Subcutaneous adipose tissue (tissue), 4 donors: Measurements from ENCODE around the gene PRR5. TPM values are rescaled to one million over a fixed set of nuclear protein-coding genes. Genes with fewer than 3 reads are reported as not detected.

Source experiments
- total RNA-seq, 4 donors: library from RNA; depleted of rRNA; stranded (reverse); fragments of >200 nt; gene quantifications; one replicate each; pipeline ENCODE4 v1.1.0, GENCODE V29; 2016
- TF ChIP-seq, protein P1 (sequence below): fragments of 450-650 bp; IDR thresholded peaks from one replicate; pipeline ENCODE4 v1.5.1; 2016; ENCODE audit warnings: low read depth, mild to moderate bottlenecking, control low read depth, antibody characterized with exemption, moderate library complexity

The PRR5 gene
- total RNA-seq, 4 donors from 2014 or later = 14.3 to 152 (median 30.3) TPM

DNA sequence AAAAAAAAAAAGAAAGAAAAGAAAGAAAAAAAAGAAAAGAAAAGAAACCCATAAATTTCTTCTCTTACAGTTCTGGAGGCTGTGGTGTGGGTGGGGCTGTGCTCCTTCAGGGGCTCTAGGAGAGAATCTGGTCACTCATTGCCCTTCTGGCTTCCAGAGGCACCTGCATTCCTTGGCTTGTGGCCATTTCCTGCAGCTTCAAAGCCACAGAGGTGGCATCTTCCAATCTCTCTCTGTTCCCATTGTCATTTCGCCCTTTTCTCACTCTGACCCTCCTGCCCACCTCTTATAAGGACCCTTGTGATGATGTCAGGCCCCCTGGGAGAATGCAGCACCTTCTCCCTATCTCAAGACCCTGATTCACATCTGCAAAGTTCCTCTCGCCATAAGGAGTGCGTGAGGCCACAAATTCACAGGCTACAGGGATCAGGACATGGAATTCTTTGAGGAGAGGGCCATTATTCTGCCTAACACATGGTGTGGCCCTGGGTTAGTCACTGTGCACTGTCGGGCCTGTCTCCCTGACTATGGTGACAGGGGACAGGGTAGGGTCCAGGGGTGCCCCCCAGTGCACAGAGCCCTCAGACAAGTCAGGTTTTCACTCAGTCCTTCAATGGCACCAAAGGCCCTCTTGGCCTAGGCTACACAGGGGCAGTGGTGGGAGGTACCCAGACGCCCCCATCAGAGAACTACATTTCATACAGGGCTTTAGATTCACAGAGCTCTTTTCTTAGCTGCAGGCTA, 38.6 kb upstream of the PRR5 start:
- TF ChIP-seq, protein P1, sequence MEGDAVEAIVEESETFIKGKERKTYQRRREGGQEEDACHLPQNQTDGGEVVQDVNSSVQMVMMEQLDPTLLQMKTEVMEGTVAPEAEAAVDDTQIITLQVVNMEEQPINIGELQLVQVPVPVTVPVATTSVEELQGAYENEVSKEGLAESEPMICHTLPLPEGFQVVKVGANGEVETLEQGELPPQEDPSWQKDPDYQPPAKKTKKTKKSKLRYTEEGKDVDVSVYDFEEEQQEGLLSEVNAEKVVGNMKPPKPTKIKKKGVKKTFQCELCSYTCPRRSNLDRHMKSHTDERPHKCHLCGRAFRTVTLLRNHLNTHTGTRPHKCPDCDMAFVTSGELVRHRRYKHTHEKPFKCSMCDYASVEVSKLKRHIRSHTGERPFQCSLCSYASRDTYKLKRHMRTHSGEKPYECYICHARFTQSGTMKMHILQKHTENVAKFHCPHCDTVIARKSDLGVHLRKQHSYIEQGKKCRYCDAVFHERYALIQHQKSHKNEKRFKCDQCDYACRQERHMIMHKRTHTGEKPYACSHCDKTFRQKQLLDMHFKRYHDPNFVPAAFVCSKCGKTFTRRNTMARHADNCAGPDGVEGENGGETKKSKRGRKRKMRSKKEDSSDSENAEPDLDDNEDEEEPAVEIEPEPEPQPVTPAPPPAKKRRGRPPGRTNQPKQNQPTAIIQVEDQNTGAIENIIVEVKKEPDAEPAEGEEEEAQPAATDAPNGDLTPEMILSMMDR = no peak

DNA sequence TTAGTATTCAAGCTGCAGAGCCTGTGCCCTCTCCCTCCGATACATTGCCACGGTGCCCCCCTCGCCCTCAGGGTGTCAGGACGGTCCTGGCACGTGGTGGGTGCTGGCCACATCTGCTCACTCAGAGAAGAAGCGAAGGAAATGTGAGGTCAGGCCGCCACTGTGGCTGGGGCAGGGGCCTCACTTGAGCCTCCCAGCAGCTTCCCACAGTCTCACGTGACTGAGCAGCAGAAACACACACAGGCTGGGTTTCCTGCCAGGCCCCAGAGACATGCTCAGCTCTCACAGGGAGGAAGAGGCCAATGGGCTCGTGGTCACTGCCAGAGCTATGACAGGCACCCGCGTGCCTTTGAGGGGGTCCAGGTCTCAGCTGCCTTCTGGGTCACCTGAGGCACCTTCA, 37.9 kb upstream of the PRR5 start:
- TF ChIP-seq, protein P1 = no peak

DNA sequence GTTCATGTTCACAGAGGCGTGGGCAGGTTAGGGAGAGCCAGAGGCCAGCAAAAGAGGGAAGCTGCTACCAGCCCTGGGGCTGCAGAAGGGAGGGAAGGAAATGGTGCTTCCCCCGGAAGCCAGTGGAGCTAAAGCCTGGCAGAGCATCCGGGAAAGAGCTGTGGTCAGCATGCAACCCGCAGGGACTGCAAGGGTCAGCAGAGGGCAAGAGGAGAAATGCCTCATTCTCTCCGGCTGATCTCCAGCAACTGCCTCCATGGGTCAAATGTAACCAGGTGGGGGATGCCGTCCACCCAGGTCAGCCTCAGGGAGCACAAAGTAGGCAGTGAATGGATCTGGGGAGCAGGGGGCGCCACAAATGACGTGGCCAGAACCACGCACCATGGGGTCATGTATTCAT, 36.9 kb upstream of the PRR5 start:
- TF ChIP-seq, protein P1 = no peak

- TF ChIP-seq, protein P1 = no peak
These were observed 35.8 kb upstream of the PRR5 start for GRCh38 chr22:44666207-44666585.

DNA sequence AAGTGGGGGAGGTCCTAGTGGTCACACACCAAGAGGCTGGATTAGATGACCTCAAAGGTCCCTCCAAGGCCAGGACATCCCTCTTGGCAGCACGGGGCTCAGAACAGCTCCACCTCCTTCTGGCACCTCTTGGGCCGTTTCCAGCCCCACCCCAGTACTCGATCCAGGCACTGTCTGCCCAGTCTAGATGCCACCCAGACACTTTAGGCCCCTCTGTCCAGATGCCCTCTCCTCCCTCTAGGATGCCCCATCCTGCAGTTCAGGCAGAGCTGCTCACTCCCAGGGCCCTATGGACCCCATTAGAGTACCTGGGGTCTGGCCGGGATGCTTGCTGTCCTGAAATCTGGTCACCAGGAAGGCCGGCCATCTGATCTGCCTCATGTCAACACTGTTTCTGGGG, 34.7 kb upstream of the PRR5 start:
- TF ChIP-seq, protein P1 = no peak

- TF ChIP-seq, protein P1 = no peak
These were observed 34.2 kb upstream of the PRR5 start for GRCh38 chr22:44667829-44668189.

DNA sequence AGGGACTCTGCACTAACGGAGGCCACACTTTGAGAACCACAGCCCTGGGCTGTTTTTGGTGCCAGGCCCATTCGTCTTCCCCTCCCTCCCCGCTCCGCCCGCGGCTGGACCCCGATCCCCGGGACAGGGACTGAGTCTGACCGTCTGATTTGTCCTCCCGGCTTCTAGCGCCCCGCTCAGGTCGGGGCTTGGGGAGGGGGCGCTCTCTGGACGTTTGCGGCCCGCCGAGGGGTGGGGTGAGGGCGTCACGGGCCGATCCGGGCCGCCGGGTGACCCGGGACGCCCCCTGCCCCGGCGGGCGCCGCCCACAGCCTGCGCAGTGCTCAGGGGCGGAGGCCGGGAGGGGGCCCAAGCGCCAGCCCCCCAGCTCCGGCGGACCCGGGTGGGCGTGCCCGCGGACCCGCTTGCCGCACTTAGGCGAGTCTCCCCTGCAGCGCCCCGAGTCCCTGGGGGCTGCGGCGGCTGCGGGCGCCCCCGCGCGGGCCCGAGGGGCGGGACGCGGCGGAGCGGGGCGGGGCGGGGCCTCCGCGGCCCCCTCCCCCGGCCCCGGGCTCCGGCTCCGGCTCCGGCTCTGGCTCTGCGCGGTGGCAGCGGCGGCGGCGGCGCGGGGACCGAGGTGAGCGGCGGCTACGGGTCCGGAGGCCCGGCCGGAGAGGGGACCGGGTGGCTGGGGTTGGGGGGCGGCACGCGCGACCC, 33.7 kb upstream of the PRR5 start:
- TF ChIP-seq, protein P1 = no peak
